IMR-90 (cell line): Measurements from ENCODE around the gene IFT25. TPM values are rescaled to one million over a fixed set of nuclear protein-coding genes. Genes with fewer than 3 reads are reported as not detected.

Experiments
- ATAC-seq: fragments of 200-7000 bp; cut with Tn5 transposase; 2 replicates; pipeline ENCODE4 v1.9.1; 2020; ENCODE audit warnings: low read depth, mild to moderate bottlenecking, moderate library complexity
- BruUV-seq: library from RNA; stranded (reverse); fragments of 400-500 nt; replicated peaks from 2 replicates; lab custom pipeline; 2021; lab: Mats Ljungman, UMichigan
- CTCF ChIA-PET: fragments of 300-600 bp; formaldehyde crosslinking; extraction: SDS; loops from one replicate; lab custom pipeline; 2021; ENCODE audit warnings: antibody characterized with exemption; lab: Yijun Ruan, JAX
- POLR2A ChIA-PET: fragments of 300-600 bp; sonication (Branson Sonifier 250); formaldehyde crosslinking; loops from one replicate; lab custom pipeline; 2022; ENCODE audit warnings: antibody characterized with exemption; ENCODE audit not compliant: unreplicated experiment; lab: Charles Lee
- DNase-seq: peaks from one replicate; pipeline ENCODE4 v3.0.0; 2013
- H2AFZ ChIP-seq: replicated peaks from 2 replicates; pipeline ENCODE3; 2013; ENCODE audit warnings: low read length, mild to moderate bottlenecking; ENCODE audit not compliant: poor library complexity
- H2AK5ac ChIP-seq: 2 replicates; pipeline ENCODE4 v1.6.1; 2013; ENCODE audit warnings: low read depth, low read length, inconsistent platforms
- H2AK9ac ChIP-seq: replicated peaks from 2 replicates; pipeline ENCODE3; 2013; ENCODE audit warnings: mild to moderate bottlenecking, low read depth, low read length, moderate library complexity; ENCODE audit not compliant: poor library complexity
- H2BK120ac ChIP-seq: 2 replicates; pipeline ENCODE4 v1.6.1; 2013; ENCODE audit warnings: low read depth, low read length, inconsistent platforms
- H2BK15ac ChIP-seq: 3 replicates; pipeline ENCODE4 v1.6.1; 2013; ENCODE audit warnings: low read depth, low read length, inconsistent platforms
- H2BK20ac ChIP-seq: 2 replicates; pipeline ENCODE4 v1.6.1; 2013; ENCODE audit warnings: low read depth, mild to moderate bottlenecking, inconsistent platforms, low read length, moderate library complexity
- H2BK5ac ChIP-seq: 2 replicates; pipeline ENCODE4 v1.6.1; 2013; ENCODE audit warnings: mild to moderate bottlenecking, low read depth, low read length, inconsistent platforms; ENCODE audit not compliant: poor library complexity, severe bottlenecking
- H3K14ac ChIP-seq: replicated peaks from 2 replicates; pipeline ENCODE4 v1.6.1; 2013; ENCODE audit warnings: low read depth, low read length, inconsistent platforms
- H3K18ac ChIP-seq: 2 replicates; pipeline ENCODE4 v1.6.1; 2013; ENCODE audit warnings: low read depth, low read length, control low read depth
- H3K23ac ChIP-seq: 2 replicates; pipeline ENCODE4 v1.6.1; 2013; ENCODE audit warnings: low read depth, low read length, inconsistent platforms
- H3K27ac ChIP-seq: 2 replicates; pipeline ENCODE4 v1.5.1; 2013; ENCODE audit warnings: mild to moderate bottlenecking, control low read depth, low read length; ENCODE audit not compliant: insufficient read depth
- H3K27me3 ChIP-seq: 2 replicates; pipeline ENCODE4 v1.6.1; 2013; ENCODE audit warnings: low read length; ENCODE audit not compliant: control insufficient read depth, insufficient read depth
- H3K36me3 ChIP-seq: 2 replicates; pipeline ENCODE4 v1.6.1; 2013; ENCODE audit warnings: low read length, mixed read lengths; ENCODE audit not compliant: control insufficient read depth, insufficient read depth
- H3K4ac ChIP-seq: 2 replicates; pipeline ENCODE4 v1.6.1; 2013; ENCODE audit warnings: low read depth, low read length, inconsistent platforms
- H3K4me1 ChIP-seq: 2 replicates; pipeline ENCODE4 v1.6.1; 2013; ENCODE audit warnings: low read length, mixed read lengths; ENCODE audit not compliant: control insufficient read depth, insufficient read depth
- H3K4me2 ChIP-seq: 2 replicates; pipeline ENCODE4 v1.6.1; 2013; ENCODE audit warnings: low read depth, mild to moderate bottlenecking, control low read depth, low read length, moderate library complexity
- H3K4me3 ChIP-seq: 2 replicates; pipeline ENCODE4 v1.5.1; 2013; ENCODE audit warnings: low read depth, mild to moderate bottlenecking, control low read depth, low read length, moderate library complexity; ENCODE audit not compliant: insufficient read depth
- H3K56ac ChIP-seq: 2 replicates; pipeline ENCODE4 v1.6.1; 2013; ENCODE audit warnings: low read length, inconsistent platforms; ENCODE audit not compliant: insufficient read depth; ENCODE audit errors: extremely low read depth
- H3K79me1 ChIP-seq, 2 experiments: 2 replicates each; pipeline ENCODE4 v1.6.1; 2013; ENCODE audit warnings: low read length in 2 of 2, inconsistent platforms in 1 of 2, low read depth in 1 of 2
- H3K9ac ChIP-seq: 2 replicates; pipeline ENCODE4 v1.6.1; 2013; ENCODE audit warnings: low read depth, low read length, control low read depth
- H3K9me1 ChIP-seq: 2 replicates; pipeline ENCODE4 v1.6.1; 2013; ENCODE audit warnings: low read length, inconsistent platforms; ENCODE audit not compliant: insufficient read depth
- H3K9me3 ChIP-seq: 2 replicates; pipeline ENCODE4 v1.6.1; 2013; ENCODE audit warnings: low read length; ENCODE audit not compliant: control insufficient read depth, insufficient read depth
- H4K20me1 ChIP-seq: 2 replicates; pipeline ENCODE4 v1.6.1; 2013; ENCODE audit warnings: low read length, inconsistent platforms; ENCODE audit not compliant: insufficient read depth
- H4K5ac ChIP-seq: 2 replicates; pipeline ENCODE4 v1.6.1; 2013; ENCODE audit warnings: mild to moderate bottlenecking, low read depth, low read length, control low read depth
- H4K8ac ChIP-seq, 2 experiments: 2 replicates each; pipeline ENCODE4 v1.6.1; 2013; ENCODE audit warnings: low read depth in 2 of 2, low read length in 2 of 2, control low read depth in 1 of 2, inconsistent platforms in 1 of 2
- H4K91ac ChIP-seq: 2 replicates; pipeline ENCODE4 v1.6.1; 2013; ENCODE audit warnings: low read depth, low read length, inconsistent platforms; ENCODE audit not compliant: insufficient read depth
- ELK1 ChIP-seq: fragments of 150-350 bp; IDR thresholded peaks from 2 replicates; pipeline ENCODE4 v1.6.1; 2016; ENCODE audit warnings: low read depth, mild to moderate bottlenecking, low read length, moderate library complexity, borderline replicate concordance
- FOS ChIP-seq: fragments of 150-350 bp; IDR thresholded peaks from 2 replicates; pipeline ENCODE4 v1.6.1; 2016; ENCODE audit warnings: low read depth, low read length
- POLR2A ChIP-seq: IDR thresholded peaks from 2 replicates; pipeline ENCODE4 v1.6.1; 2012; ENCODE audit warnings: mild to moderate bottlenecking, low read depth, low read length
- RAD21 ChIP-seq: IDR thresholded peaks from 2 replicates; pipeline ENCODE4 v1.6.1; 2012; ENCODE audit warnings: low read length, improper control_type of control experiment
- RFX5 ChIP-seq: IDR thresholded peaks from 2 replicates; pipeline ENCODE4 v1.8.0; 2012; ENCODE audit warnings: low read depth, mild to moderate bottlenecking, low read length, moderate library complexity
- SMC3 ChIP-seq: fragments of 150-350 bp; IDR thresholded peaks from 2 replicates; pipeline ENCODE4 v1.6.1; 2016; ENCODE audit warnings: low read depth, mild to moderate bottlenecking, antibody characterized with exemption, low read length, moderate library complexity
- USF2 ChIP-seq: fragments of 150-350 bp; IDR thresholded peaks from 2 replicates; pipeline ENCODE4 v1.6.1; 2017; ENCODE audit warnings: mild to moderate bottlenecking, antibody characterized with exemption, low read length, low read depth
- WGBS, 2 experiments: methylation state at CpG; one replicate each; pipeline versions ENCODE4 v1.1.5 to v1.1.7; 2013; ENCODE audit warnings: missing lambda C conversion rate in 2 of 2; ENCODE audit not compliant: insufficient read length in 1 of 2; ENCODE audit errors: extremely low coverage in 2 of 2; 5-methylcytosine and 5-hydroxymethylcytosine counted together
- dilution Hi-C: fragments of 300-500 bp; cut with HindIII; formaldehyde crosslinking; loops from one replicate; pipeline ENCODE4 v1.14.3; 2018; ENCODE audit warnings: low sequenced_read_pairs; ENCODE audit not compliant: unreplicated experiment
- in situ Hi-C: fragments of 300-500 bp; cut with MboI; formaldehyde crosslinking; loops from 3 replicates; pipeline ENCODE4 v1.14.3; 2019; ENCODE audit warnings: low sequenced_read_pairs, inconsistent platforms, mixed read lengths
- intact Hi-C: fragments of 100-400 bp; cut with micrococcal nuclease; formaldehyde crosslinking; loops from 2 replicates; pipeline ENCODE4 v1.10.0; 2022
- polyA plus RNA-seq, 3 experiments: library from polyadenylated mRNA; depleted of rRNA; stranded (reverse); fragments of >200 nt; gene quantifications; 2 replicates each; pipeline ENCODE4 v1.2.3, GENCODE V29; 2012; ENCODE audit warnings: low replicate concordance in 1 of 3
- total RNA-seq: library from RNA; depleted of rRNA; stranded (reverse); fragments of >200 nt; gene quantifications from 2 replicates; pipeline ENCODE4 v1.2.3, GENCODE V29; 2012

The IFT25 gene
- total and polyA plus RNA-seq, 2 of the 4 experiments (the other 2 are of a cell fraction) = 9.1 to 38.0 TPM

GRCh38 chr1:53934170-53934765 lies 11.2 kb downstream of the IFT25 start:
- ChIA-PET CTCF (no interaction called here), POLR2A (no interaction called here)
- ATAC-seq = no peak
- Histone ChIP-seq H3K4me2 (no peak overlapping the region), H3K27ac (no peak overlapping the region), H3K9ac (no peak overlapping the region), H2BK5ac (no peak overlapping the region), H2BK20ac (no peak overlapping the region), H3K56ac (no peak overlapping the region), H2BK15ac (no peak overlapping the region), H3K23ac (no peak overlapping the region), H2AK5ac (no peak overlapping the region), H3K4me1 (peaks cover 8% of the 10 kb centered on the region; the same call in 1 of the 2 replicates), H2AK9ac (no peak overlapping the region), H2AFZ (no peak overlapping the region), H3K79me1 (peaks cover 10 to 20% of the 10 kb centered on the region in 2 experiments), H4K20me1 (peaks cover 10% of the 10 kb centered on the region; the same call in 1 of the 2 replicates), H3K18ac (no peak overlapping the region), H4K8ac (no peak overlapping the region), H3K36me3 (peaks cover 8% of the 10 kb centered on the region), H4K5ac (no peak overlapping the region), H3K9me3 (peaks cover 16% of the 10 kb centered on the region), H3K9me1 (no peaks in the 10 kb centered on the region), H4K91ac (no peak overlapping the region), H2BK120ac (no peak overlapping the region), H3K4me3 (no peak overlapping the region), H3K27me3 (no peaks in the 10 kb centered on the region), H3K4ac (no peak overlapping the region), H3K14ac (no peak overlapping the region)
- in situ Hi-C loops (no loop called here), intact Hi-C loops (no loop called here), dilution Hi-C loops (no loop called here)
- WGBS, 2 experiments = no CpG with 5 or more reads among the region's 1 CpG
- TF ChIP-seq RAD21 (no peak), RFX5 (no peak), SMC3 (no peak), USF2 (no peak), POLR2A (no peak), ELK1 (no peak), FOS (no peak)
- BruUV-seq = no TSS peak
- DNase-seq = no peak
